Fibroblast of skin of abdomen (primary cell): ENCODE measurements around the gene ANTKMT.

Experiments
- DNase-seq: peaks from one replicate; pipeline ENCODE4 v3.0.0-alpha.2; 2013

The ANTKMT gene

GRCh38 chr16:700684-701584 lies 20.0 kb upstream of the ANTKMT start:
- no peak for DNase-seq

- DNase-seq = no peak
Measured at GRCh38 chr16:702341-702740, 18.6 kb upstream of the ANTKMT start.

GRCh38 chr16:703406-703805 lies 17.5 kb upstream of the ANTKMT start:
- no peak for DNase-seq

- DNase-seq = no peak
Measured at GRCh38 chr16:704047-704446, 16.9 kb upstream of the ANTKMT start.

- DNase-seq = no peak
Measured at GRCh38 chr16:704552-705380, 16.2 kb upstream of the ANTKMT start.

- no peak for DNase-seq
Measured at GRCh38 chr16:705431-706188, 15.3 kb upstream of the ANTKMT start, which contains the start of gene FBXL16. FBXL16 (minus strand) TSS chr16:705801; CDS start chr16:697405, 8,396 bp downstream.

- DNase-seq = no peak
Measured at GRCh38 chr16:706189-707061, 14.5 kb upstream of the ANTKMT start.

- no peak for DNase-seq
Measured at GRCh38 chr16:707062-707538, 13.8 kb upstream of the ANTKMT start.

- DNase-seq = no peak
Measured at GRCh38 chr16:708019-708418, 12.9 kb upstream of the ANTKMT start.

- DNase-seq = no peak
Measured at GRCh38 chr16:708959-709358, 12.0 kb upstream of the ANTKMT start.

GRCh38 chr16:709566-710499 lies 11.1 kb upstream of the ANTKMT start:
- peak; percentile 75 for DNase-seq

- DNase-seq = no peak
Measured at GRCh38 chr16:710500-711075, 10.4 kb upstream of the ANTKMT start.

GRCh38 chr16:711084-711483 lies 9.9 kb upstream of the ANTKMT start:
- no peak for DNase-seq

GRCh38 chr16:711548-712320 lies 9.2 kb upstream of the ANTKMT start:
- DNase-seq = peak; percentile 49

- peak; percentile 89 for DNase-seq
Measured at GRCh38 chr16:712740-713250, 8.2 kb upstream of the ANTKMT start.

GRCh38 chr16:714079-714478 lies 6.9 kb upstream of the ANTKMT start:
- DNase-seq = no peak

GRCh38 chr16:714558-715476 lies 6.1 kb upstream of the ANTKMT start, which contains the start of gene METRN:
METRN (plus strand) TSS chr16:715118; CDS start chr16:715290, 172 bp downstream.
- DNase-seq = peak; percentile 84
